COLO668 (cell line): ENCODE results near the gene TMEM150C.

Source experiments
- DNase-seq: peaks from one replicate; lab custom pipeline; 2025; ENCODE audit not compliant: unreplicated experiment; lab: John Stamatoyannopoulos, UW

TMEM150C gene

GRCh38 chr4:82519072-82519471 is 42.7 kb downstream of the TMEM150C start:
- DNase-seq: no peak

- no peak for DNase-seq
Observed at GRCh38 chr4:82517043-82517442, 44.7 kb downstream of the TMEM150C start.

GRCh38 chr4:82515705-82516104 is 46.1 kb downstream of the TMEM150C start:
- DNase-seq: no peak

- no peak for DNase-seq
Observed at GRCh38 chr4:82513382-82513781, 48.4 kb downstream of the TMEM150C start.

GRCh38 chr4:82510216-82510615 is 51.6 kb downstream of the TMEM150C start:
- no peak for DNase-seq

GRCh38 chr4:82508806-82509428 is 52.9 kb downstream of the TMEM150C start:
- no peak for DNase-seq

GRCh38 chr4:82508011-82508410 is 53.8 kb downstream of the TMEM150C start:
- no peak for DNase-seq

- DNase-seq: peak; percentile 41
Observed at GRCh38 chr4:82501154-82501442, 60.7 kb downstream of the TMEM150C start.

- DNase-seq: peak; percentile 47
Observed at GRCh38 chr4:82500435-82501153, 61.2 kb downstream of the TMEM150C start.

GRCh38 chr4:82499738-82500434 is 61.9 kb downstream of the TMEM150C start:
- DNase-seq: peak; percentile 18

GRCh38 chr4:82496349-82496748 is 65.4 kb downstream of the TMEM150C start:
- DNase-seq: no peak

GRCh38 chr4:82495666-82496065 is 66.1 kb downstream of the TMEM150C start:
- DNase-seq: no peak

- DNase-seq: no peak
Observed at GRCh38 chr4:82493721-82494425, 67.9 kb downstream of the TMEM150C start.

GRCh38 chr4:82491251-82491960 is 70.4 kb downstream of the TMEM150C start:
- DNase-seq: no peak

GRCh38 chr4:82489987-82490386 is 71.8 kb downstream of the TMEM150C start:
- no peak for DNase-seq

GRCh38 chr4:82489076-82489475 is 72.7 kb downstream of the TMEM150C start:
- DNase-seq: no peak

- no peak for DNase-seq
Observed at GRCh38 chr4:82484996-82485783, 76.6 kb downstream of the TMEM150C start.

- DNase-seq: no peak
Observed at GRCh38 chr4:82482387-82482786, 79.4 kb downstream of the TMEM150C start.

GRCh38 chr4:82481506-82481840 is 80.3 kb downstream of the TMEM150C start:
- no peak for DNase-seq

- DNase-seq: no peak
Observed at GRCh38 chr4:82480771-82481505, 80.8 kb downstream of the TMEM150C start.
